ENCODE measurements around the gene MORC1.

- no peak for TF ChIP-seq POLR2A (IDR thresholded peaks at IDR 0.05)
- no peak for TF ChIP-seq CTCF (IDR thresholded peaks at IDR 0.05)
Observed at GRCh38 chr3:109152320-109152719, 34.4 kb upstream of the MORC1 start.
